Kidney (tissue), 14 donors: ENCODE results near the gene NRCAM. TPM values are rescaled to one million over a fixed set of nuclear protein-coding genes. Genes with fewer than 3 reads are reported as not detected.
"Not testable (repeated sequence)": the region's sequence is repeated elsewhere in the genome, so short reads cannot be mapped to it uniquely, and the experiment has no call there.

Experiments
- DNase-seq, 5 donors: peaks; one replicate each; pipeline ENCODE4 v3.0.0-alpha.2; 2013 to 2020
- FAIRE-seq: peaks from 2 replicates; lab custom pipeline; 2012; peaks lifted over from hg19 to GRCh38; lab: Jason Lieb, UNC
- H3K27ac ChIP-seq, 2 donors: one replicate each; pipeline ENCODE4 v1.7.0; 2013; ENCODE audit warnings: low read depth in 2 of 2, low read length in 2 of 2, inconsistent platforms in 1 of 2
- H3K27me3 ChIP-seq: one replicate; pipeline ENCODE4 v1.7.1; 2013; ENCODE audit warnings: low read length, inconsistent platforms; ENCODE audit not compliant: control insufficient read depth, insufficient read depth
- H3K36me3 ChIP-seq, 3 donors: one replicate each; pipeline versions ENCODE4 v1.7.0 to v1.7.1; 2013; ENCODE audit warnings: low read length in 3 of 3, control low read depth in 1 of 3, inconsistent platforms in 1 of 3; ENCODE audit not compliant: insufficient read depth in 3 of 3, control insufficient read depth in 2 of 3
- H3K4me1 ChIP-seq, 3 donors: one replicate each; pipeline versions ENCODE4 v1.7.0 to v1.7.1; 2013; ENCODE audit warnings: low read length in 3 of 3, inconsistent platforms in 1 of 3, low read depth in 1 of 3; ENCODE audit not compliant: control insufficient read depth in 2 of 3, insufficient read depth in 2 of 3
- H3K4me3 ChIP-seq, 3 donors: one replicate each; pipeline versions ENCODE4 v1.7.0 to v1.8.1; 2013; ENCODE audit warnings: low read length in 3 of 3, control low read depth in 1 of 3, inconsistent platforms in 1 of 3
- H3K9ac ChIP-seq, 3 donors: one replicate each; pipeline versions ENCODE4 v1.7.0 to v1.7.1; 2013; ENCODE audit warnings: low read length in 3 of 3, control low read depth in 1 of 3, inconsistent platforms in 1 of 3
- H3K9me3 ChIP-seq, 3 donors: one replicate each; pipeline versions ENCODE4 v1.7.0 to v1.7.1; 2013; ENCODE audit warnings: low read length in 3 of 3, control low read depth in 1 of 3, inconsistent platforms in 1 of 3; ENCODE audit not compliant: control insufficient read depth in 2 of 3, insufficient read depth in 1 of 3
- intact Hi-C: fragments of 100-400 bp; cut with DNase I; formaldehyde crosslinking; loops from one replicate; pipeline ENCODE4 v1.11.1; 2022
- polyA plus RNA-seq: library from polyadenylated mRNA; stranded (reverse); fragments of 350-450 nt; fragmentation: Illumina TruSeq; extraction: RNeasy Lipid Tissue Mini Kit (QIAGEN cat#74804); gene quantifications from one replicate; pipeline ENCODE4 v1.2.3, GENCODE V29; 2014; ENCODE audit warnings: low read depth, low replicate concordance; ENCODE audit not compliant: insufficient read depth
- total RNA-seq: library from RNA; stranded (reverse); fragmentation: NEBNext Ultra II Directional; extraction: Animal tissue kit (Norgen Biotek cat#: 25700); gene quantifications from one replicate; pipeline ENCODE4 v1.2.1, GENCODE V29; 2021
- TF ChIP-seq, protein P1 (sequence below): IDR thresholded peaks from 3 replicates; pipeline ENCODE4 v1.5.1; 2012; ENCODE audit warnings: mild to moderate bottlenecking, moderate library complexity, borderline replicate concordance; ENCODE audit not compliant: insufficient read depth; ENCODE audit errors: extremely low read depth
- donor health status: control.
- donor health status: control.
- donor health status: control.
- donor health status: control.
- donor health status: control.
- donor health status: DM: yes; HTN: yes; CAD: no.
- donor health status: Normal renal cell carcinoma (clear cell type).

The NRCAM gene
- total and polyA plus RNA-seq, 2 donors from 2014 or later: 16.8 to 20.6 TPM

DNA sequence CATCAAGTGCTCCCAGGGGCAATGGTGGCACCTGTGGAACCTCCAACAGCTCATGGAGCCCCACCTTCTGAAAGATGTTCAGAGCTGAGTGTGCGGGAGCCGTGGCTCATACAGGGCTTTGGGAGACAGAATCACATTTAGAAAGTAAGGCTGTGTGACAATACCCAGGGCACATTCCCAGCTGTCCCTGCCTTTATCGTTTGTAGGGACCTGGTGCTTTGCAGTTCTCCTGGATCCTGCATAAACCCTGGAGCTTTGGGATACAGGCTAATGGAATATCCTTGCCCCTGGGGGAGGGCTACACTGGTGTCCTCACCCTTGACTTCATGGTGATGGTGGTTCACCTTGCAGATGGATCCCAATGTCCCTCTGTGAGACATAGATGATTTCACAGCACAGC, 191.2 kb downstream of the NRCAM start:
- no peaks in the 10 kb centered on the region for H3K27me3 ChIP-seq
- intact Hi-C loops: no loop called here
- no peak overlapping the region for H3K4me3 ChIP-seq
- DNase-seq (no peak), FAIRE-seq (no peak)
- no peaks in the 10 kb centered on the region for H3K4me1 ChIP-seq
- no peaks in the 10 kb centered on the region for H3K9me3 ChIP-seq
- TF ChIP-seq, protein P1, sequence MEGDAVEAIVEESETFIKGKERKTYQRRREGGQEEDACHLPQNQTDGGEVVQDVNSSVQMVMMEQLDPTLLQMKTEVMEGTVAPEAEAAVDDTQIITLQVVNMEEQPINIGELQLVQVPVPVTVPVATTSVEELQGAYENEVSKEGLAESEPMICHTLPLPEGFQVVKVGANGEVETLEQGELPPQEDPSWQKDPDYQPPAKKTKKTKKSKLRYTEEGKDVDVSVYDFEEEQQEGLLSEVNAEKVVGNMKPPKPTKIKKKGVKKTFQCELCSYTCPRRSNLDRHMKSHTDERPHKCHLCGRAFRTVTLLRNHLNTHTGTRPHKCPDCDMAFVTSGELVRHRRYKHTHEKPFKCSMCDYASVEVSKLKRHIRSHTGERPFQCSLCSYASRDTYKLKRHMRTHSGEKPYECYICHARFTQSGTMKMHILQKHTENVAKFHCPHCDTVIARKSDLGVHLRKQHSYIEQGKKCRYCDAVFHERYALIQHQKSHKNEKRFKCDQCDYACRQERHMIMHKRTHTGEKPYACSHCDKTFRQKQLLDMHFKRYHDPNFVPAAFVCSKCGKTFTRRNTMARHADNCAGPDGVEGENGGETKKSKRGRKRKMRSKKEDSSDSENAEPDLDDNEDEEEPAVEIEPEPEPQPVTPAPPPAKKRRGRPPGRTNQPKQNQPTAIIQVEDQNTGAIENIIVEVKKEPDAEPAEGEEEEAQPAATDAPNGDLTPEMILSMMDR: no peak
- H3K27ac ChIP-seq: no peak overlapping the region
- H3K9ac ChIP-seq: no peak overlapping the region
- H3K36me3 ChIP-seq: no peaks in the 10 kb centered on the region

DNA sequence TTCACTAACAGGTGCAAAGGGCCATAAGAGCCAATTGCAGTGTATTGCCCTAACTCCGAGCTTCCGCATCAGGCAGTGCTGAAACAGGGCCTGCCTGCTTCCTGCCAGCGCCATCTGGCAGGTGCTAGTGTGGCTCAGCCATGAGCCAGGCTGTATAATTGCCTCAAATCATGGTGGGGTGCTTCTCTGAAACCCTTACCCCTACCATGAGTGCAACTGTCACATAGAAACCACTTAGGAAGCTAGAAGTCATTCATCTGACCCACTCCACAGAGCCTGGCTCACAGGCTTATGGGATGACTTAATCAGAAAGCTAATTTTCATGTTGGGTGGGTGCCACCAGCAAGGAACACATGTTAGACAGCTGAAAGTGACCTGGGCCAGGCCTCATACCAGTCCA, 192.8 kb downstream of the NRCAM start:
- H3K27me3 ChIP-seq: no peaks in the 10 kb centered on the region
- H3K9me3 ChIP-seq: no peaks in the 10 kb centered on the region
- no peaks in the 10 kb centered on the region for H3K4me1 ChIP-seq
- no peak overlapping the region for H3K27ac ChIP-seq
- H3K9ac ChIP-seq: no peak overlapping the region
- H3K4me3 ChIP-seq: no peak overlapping the region
- H3K36me3 ChIP-seq: no peaks in the 10 kb centered on the region
- no peak for FAIRE-seq
- no peak for DNase-seq
- TF ChIP-seq, protein P1: no peak
- intact Hi-C loops: no loop called here

DNA sequence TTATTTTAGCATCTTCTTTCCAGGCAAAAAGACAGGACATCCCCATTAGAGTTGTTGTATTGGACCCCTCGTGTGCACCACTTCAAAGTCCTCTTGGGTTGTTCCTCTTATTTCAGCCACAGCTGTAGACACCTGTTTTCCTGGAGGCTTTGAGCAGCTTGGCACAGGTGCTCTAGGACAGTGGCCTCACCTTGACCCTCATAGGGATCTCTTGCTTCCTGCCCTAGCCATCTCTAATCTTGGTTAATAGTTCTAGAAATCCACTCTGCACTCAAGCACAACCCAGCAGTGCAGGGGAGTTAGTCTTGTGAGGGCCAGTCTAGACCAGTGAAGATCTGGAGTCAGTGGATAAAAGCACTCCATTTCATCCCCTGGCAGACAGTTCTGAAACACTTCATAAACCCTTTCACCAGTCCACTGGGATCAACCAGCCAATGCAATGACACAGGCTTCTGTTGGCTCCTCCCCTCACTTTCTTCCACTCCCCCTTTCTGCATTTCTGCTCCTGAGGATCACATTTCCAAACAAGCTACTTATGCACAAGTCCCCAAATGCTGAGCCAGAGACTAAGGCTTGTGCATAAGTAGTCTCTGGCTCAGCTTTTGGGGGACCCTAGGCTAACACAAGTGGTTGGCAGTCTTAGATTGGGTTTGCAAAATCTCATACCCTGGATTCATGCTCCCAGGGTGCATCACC, 194.5 kb downstream of the NRCAM start:
- intact Hi-C loops: no loop called here
- Histone ChIP-seq H3K4me3 (no peak overlapping the region), H3K9me3 (no peaks in the 10 kb centered on the region), H3K36me3 (no peaks in the 10 kb centered on the region), H3K27me3 (no peaks in the 10 kb centered on the region), H3K4me1 (no peaks in the 10 kb centered on the region), H3K27ac (no peak overlapping the region), H3K9ac (no peak overlapping the region)
- FAIRE-seq (no peak), DNase-seq (no peak)
- TF ChIP-seq, protein P1: no peak

DNA sequence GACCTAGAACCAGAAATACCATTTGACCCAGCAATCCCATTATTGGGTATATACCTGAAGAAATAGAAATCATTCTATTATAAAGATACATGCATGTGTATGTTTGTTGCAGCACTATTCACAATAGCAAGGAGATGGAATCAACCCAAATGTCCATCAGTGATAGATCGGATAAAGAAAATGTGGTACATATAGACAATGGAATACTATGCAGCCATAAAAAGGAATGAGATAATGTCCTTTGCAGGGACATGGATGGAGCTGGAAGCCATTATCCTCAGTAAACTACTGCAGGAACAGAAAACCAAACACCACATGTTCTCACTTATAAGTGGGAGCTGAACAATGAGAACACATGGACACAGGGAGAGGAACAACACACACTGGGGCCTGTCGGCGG, 196.8 kb downstream of the NRCAM start:
- DNase-seq, H3K4me3 ChIP-seq, H3K27ac ChIP-seq, intact Hi-C loops, H3K4me1 ChIP-seq, H3K36me3 ChIP-seq, H3K27me3 ChIP-seq, H3K9me3 ChIP-seq, FAIRE-seq, H3K9ac ChIP-seq: not testable (repeated sequence)
